ENCODE data around the gene MYBPH.

The MYBPH gene

DNA sequence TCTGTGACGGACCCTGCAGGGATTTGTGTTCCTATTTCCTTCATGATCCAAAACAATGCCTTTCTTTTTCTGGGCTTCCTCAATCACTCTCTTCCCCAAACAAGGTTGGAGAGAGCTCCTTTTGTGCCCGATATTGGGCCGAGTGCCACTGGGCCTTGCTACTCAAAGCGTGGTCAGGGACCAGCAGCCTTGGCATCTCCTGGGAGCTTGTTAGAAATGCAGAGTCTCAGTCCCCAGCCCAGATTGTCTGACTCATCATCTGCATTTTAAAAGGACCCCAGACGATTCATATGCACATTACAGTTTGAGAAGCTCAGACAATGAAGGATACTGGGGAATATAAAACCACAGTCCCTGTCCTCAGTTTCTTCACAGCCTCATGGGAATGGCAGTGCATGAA is 28.2 kb downstream of the MYBPH start:
- no peak for TF ChIP-seq MYC (IDR thresholded peaks at IDR 0.05; ENCODE audit: low read depth, low read length)
- no peak for TF ChIP-seq POLR2A (IDR thresholded peaks at IDR 0.05; ENCODE audit: extremely low read depth, insufficient read length)
- no peak for DNase-seq (ENCODE audit: low read depth)
- no peak overlapping the region for H3K4me3 ChIP-seq (ENCODE audit: low read depth, low read length)

DNA sequence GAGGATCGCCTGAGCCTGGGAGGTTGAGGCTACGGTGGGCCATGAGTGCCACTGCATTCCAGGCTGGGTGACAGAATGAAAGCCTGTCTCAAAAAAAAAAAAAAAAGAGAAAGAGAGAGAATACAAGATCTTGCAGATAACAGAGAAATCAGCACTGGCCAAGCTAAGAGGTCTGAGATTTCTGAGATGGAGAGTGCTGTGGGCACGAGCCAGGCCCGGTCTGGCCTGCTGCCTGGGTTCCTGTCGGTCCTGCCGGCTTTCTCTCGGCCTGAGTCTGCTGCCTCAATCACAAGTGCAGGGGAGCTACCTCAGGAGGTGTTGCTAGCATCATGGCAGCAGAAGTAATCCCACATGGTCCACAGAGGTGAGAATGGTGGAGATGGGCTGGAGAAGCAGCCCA is 29.1 kb downstream of the MYBPH start:
- no peak overlapping the region for H3K4me3 ChIP-seq (ENCODE audit: low read depth, low read length)
- no peak for DNase-seq (ENCODE audit: low read depth)
- TF ChIP-seq POLR2A (IDR thresholded peaks at IDR 0.05; ENCODE audit: extremely low read depth, insufficient read length) = no peak
- no peak for TF ChIP-seq MYC (IDR thresholded peaks at IDR 0.05; ENCODE audit: low read depth, low read length)

DNA sequence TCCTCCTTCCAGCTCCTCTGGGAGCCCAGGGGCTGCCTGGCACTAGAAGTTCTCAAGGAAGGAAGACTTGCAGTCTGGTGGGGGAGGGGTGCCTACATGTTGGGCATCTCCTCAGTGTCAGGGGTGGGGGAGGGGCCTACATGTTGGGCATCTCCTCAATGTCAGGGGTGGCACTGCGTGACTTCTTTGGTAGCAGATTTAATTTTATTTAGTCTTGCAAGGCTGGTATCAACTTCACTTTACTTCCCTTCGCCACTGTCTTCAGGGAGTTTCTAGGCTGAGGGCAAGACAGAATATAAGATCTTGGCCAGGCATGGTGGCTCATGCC is 29.6 kb downstream of the MYBPH start:
- DNase-seq (ENCODE audit: low read depth) = no peak
- TF ChIP-seq MYC (IDR thresholded peaks at IDR 0.05; ENCODE audit: low read depth, low read length) (no peak), POLR2A (IDR thresholded peaks at IDR 0.05; ENCODE audit: extremely low read depth, insufficient read length) (no peak)
- TF ChIP-seq, protein P1, sequence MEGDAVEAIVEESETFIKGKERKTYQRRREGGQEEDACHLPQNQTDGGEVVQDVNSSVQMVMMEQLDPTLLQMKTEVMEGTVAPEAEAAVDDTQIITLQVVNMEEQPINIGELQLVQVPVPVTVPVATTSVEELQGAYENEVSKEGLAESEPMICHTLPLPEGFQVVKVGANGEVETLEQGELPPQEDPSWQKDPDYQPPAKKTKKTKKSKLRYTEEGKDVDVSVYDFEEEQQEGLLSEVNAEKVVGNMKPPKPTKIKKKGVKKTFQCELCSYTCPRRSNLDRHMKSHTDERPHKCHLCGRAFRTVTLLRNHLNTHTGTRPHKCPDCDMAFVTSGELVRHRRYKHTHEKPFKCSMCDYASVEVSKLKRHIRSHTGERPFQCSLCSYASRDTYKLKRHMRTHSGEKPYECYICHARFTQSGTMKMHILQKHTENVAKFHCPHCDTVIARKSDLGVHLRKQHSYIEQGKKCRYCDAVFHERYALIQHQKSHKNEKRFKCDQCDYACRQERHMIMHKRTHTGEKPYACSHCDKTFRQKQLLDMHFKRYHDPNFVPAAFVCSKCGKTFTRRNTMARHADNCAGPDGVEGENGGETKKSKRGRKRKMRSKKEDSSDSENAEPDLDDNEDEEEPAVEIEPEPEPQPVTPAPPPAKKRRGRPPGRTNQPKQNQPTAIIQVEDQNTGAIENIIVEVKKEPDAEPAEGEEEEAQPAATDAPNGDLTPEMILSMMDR (IDR thresholded peaks at IDR 0.05; ENCODE audit: low read depth, low read length) = no peak
- TF ChIP-seq, protein P2, sequence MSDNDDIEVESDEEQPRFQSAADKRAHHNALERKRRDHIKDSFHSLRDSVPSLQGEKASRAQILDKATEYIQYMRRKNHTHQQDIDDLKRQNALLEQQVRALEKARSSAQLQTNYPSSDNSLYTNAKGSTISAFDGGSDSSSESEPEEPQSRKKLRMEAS (IDR thresholded peaks at IDR 0.05; ENCODE audit: low read depth, low read length) = no peak
- H3K4me3 ChIP-seq (ENCODE audit: low read depth, low read length) = no peak overlapping the region

DNA sequence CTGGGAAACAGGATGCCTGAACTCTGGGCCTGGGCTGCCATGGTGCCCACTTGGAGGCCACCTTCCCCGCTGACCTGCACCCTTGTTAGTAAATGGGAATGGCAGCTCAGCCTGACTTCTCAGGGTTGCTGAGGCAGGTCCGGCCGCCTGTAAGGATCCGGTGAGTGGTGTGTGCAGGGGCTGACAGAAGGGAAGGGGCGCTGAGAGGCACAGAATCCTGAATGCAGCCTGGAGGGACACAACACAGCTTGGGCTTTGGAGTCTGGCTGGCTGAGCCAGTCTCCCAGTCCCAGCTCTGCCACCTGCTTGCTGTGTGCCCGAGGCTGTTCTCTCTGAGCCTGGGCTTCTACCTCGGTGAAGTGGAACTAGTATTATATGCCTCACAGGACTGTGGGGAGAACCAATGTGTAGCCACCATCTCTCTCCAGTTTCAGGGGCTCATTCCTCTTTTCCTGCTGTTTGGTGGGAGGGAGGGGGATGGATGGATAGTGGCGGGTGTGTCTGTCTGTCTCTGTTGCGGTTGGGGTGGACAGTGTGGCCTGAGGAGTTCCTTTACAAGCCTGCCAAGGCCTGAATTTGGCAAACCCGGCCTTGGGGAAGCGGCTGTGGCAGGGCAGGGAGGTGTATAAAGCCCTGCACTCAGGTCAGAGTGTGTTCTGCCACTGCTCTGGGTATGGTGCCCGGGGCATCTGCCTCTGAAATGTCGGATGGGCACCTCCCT is 30.1 kb downstream of the MYBPH start:
- TF ChIP-seq POLR2A (IDR thresholded peaks at IDR 0.05; ENCODE audit: extremely low read depth, insufficient read length) (no peak), MYC (IDR thresholded peaks at IDR 0.05; ENCODE audit: low read depth, low read length) (no peak)
- TF ChIP-seq, protein P1 (IDR thresholded peaks at IDR 0.05; ENCODE audit: low read depth, low read length) = no peak
- TF ChIP-seq, protein P2 (IDR thresholded peaks at IDR 0.05; ENCODE audit: low read depth, low read length) = no peak
- H3K4me3 ChIP-seq (ENCODE audit: low read depth, low read length) = no peak overlapping the region
- DNase-seq (ENCODE audit: low read depth) = no peak

DNA sequence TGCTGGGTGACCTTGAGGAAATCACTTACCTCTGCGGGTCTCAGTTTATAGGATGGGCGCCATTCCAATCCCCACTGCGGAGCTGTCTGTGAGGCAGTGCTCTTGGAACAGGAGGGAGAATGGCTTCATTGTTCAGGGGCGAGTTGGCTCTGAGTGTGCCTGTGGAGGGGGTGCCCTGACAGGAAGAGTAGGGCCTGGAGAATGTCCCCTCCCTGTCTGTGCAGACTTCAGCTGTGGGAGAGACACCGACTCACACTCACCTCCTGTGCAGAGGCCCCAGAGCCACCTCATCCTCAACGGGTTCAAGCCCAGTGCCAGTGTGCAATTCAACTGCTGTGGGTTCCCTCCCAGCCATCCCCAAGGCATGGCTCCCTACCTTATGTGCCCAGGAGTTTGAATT is 31.0 kb downstream of the MYBPH start:
- TF ChIP-seq, protein P2 (IDR thresholded peaks at IDR 0.05; ENCODE audit: low read depth, low read length) = no peak
- no peak for TF ChIP-seq POLR2A (IDR thresholded peaks at IDR 0.05; ENCODE audit: extremely low read depth, insufficient read length)
- no peak overlapping the region for H3K4me3 ChIP-seq (ENCODE audit: low read depth, low read length)
- DNase-seq (ENCODE audit: low read depth) = no peak

DNA sequence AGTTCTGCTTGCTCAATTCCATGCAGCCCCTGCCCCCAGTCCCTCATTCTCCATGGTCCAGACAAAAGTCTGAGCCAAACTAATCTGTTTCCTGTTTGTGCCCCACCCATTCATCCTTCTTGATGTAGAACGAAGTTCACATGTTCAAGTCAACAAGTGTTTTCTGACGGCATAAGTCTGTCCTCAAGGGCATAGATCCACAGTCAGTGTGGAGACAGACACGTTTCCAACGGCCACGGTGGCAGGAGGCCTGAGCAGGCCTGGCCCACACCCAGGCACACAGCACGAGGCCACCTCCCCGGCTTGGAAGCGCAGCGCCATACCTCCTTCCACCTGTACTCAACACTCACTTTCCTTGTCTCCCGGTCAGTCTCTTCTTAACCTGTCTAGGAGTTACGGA is 32.0 kb downstream of the MYBPH start:
- no peak for DNase-seq (ENCODE audit: low read depth)
- TF ChIP-seq, protein P1 (IDR thresholded peaks at IDR 0.05; ENCODE audit: low read depth, low read length) = no peak
- TF ChIP-seq MYC (IDR thresholded peaks at IDR 0.05; ENCODE audit: low read depth, low read length) (no peak), POLR2A (IDR thresholded peaks at IDR 0.05; ENCODE audit: extremely low read depth, insufficient read length) (no peak)
- TF ChIP-seq, protein P2 (IDR thresholded peaks at IDR 0.05; ENCODE audit: low read depth, low read length) = no peak
- no peak overlapping the region for H3K4me3 ChIP-seq (ENCODE audit: low read depth, low read length)

DNA sequence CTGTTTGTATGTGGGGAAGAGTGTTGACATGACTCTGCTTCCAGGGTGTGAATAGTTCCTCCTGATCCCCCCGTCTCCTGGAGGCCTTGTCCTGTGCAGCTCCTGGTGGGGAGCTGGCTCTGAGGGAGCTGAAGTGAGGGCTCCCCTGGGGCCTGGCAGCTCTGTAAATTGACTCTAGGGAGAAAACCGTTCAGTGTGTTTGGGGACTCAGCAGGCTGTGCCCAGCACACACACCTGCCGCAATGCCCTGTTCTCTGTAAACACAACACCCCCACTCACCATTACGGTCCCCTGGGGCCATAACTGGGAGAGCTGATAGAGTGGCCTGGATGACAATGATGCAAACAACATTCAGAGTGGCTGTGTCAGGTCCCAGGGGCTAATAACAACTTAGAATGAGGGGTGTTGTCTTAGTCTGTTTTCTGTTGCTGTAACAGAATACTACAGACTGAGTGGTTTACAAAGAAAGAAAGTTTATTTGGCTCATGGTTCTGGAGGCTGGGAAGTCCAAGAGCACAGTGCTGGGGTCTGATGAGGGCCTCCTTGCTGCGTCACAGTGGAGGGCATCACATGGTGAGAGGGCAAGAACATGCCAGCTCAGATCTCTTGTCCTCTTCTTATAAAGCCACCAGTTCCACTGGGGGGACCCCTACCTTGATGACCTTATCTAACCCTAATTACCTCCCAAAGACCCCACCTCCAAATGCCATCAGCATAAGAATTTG is 32.8 kb downstream of the MYBPH start:
- H3K4me3 ChIP-seq (ENCODE audit: low read depth, low read length) = no peak overlapping the region
- peak; percentile 54 for DNase-seq (ENCODE audit: low read depth)
- TF ChIP-seq, protein P1 (IDR thresholded peaks at IDR 0.05; ENCODE audit: low read depth, low read length) = no peak
- TF ChIP-seq POLR2A (IDR thresholded peaks at IDR 0.05; ENCODE audit: extremely low read depth, insufficient read length) = no peak
- TF ChIP-seq, protein P2 (IDR thresholded peaks at IDR 0.05; ENCODE audit: low read depth, low read length) = no peak
- no peak for TF ChIP-seq MYC (IDR thresholded peaks at IDR 0.05; ENCODE audit: low read depth, low read length)
